Body of pancreas (tissue), 4 donors: Measurements from ENCODE around the gene ZRANB3.

Experiments
- CTCF ChIP-seq, 7 experiments: fragments of 450-650 bp in 4 of 7; fragments of 200-600 bp in 3 of 7; sonication (generic) in 3 of 7; IDR thresholded peaks; one replicate each; pipeline ENCODE4 v1.5.1; 2016 to 2019; ENCODE audit warnings: antibody characterized with exemption in 7 of 7
- POLR2A ChIP-seq, 3 donors: fragments of 450-650 bp; IDR thresholded peaks; one replicate each; pipeline ENCODE4 v1.6.1; 2016; ENCODE audit warnings: antibody characterized with exemption in 3 of 3, mild to moderate bottlenecking in 2 of 3

GRCh38 chr2:135174049-135174809 lies 356.8 kb downstream of the ZRANB3 start:
- no peak for TF ChIP-seq CTCF (IDR thresholded peaks at IDR 0.05)
- TF ChIP-seq POLR2A (IDR thresholded peaks at IDR 0.05) = no peak
